ELR (cell line): ENCODE results near the gene WDR83.
"Not testable (repeated sequence)": the region's sequence is repeated elsewhere in the genome, so short reads cannot be mapped to it uniquely, and the experiment has no call there.

Source experiments
- DNase-seq: peaks from one replicate; pipeline ENCODE4 v3.0.0-alpha.2; 2015; ENCODE audit warnings: low read depth

WDR83 gene

GRCh38 chr19:12656899-12657571 lies 9.6 kb upstream of the WDR83 start:
- peak; percentile 19 for DNase-seq

GRCh38 chr19:12657966-12658365 lies 8.6 kb upstream of the WDR83 start:
- DNase-seq: no peak

GRCh38 chr19:12660980-12661379 lies 5.6 kb upstream of the WDR83 start:
- DNase-seq: no peak

GRCh38 chr19:12664406-12665280 lies 2.0 kb upstream of the WDR83 start:
- DNase-seq: peak; percentile 39

- no peak for DNase-seq
Measured at GRCh38 chr19:12665281-12665573, 1.4 kb upstream of the WDR83 start.

GRCh38 chr19:12665671-12666264 lies 839 bp upstream of the WDR83 start:
- DNase-seq: peak; percentile 33

GRCh38 chr19:12667731-12668302 lies 1.2 kb downstream of the WDR83 start:
- DNase-seq: no peak

- no peak for DNase-seq
Measured at GRCh38 chr19:12668346-12668745, 1.7 kb downstream of the WDR83 start.

- DNase-seq: peak; percentile 86
Measured at GRCh38 chr19:12668932-12669269, 2.3 kb downstream of the WDR83 start.

GRCh38 chr19:12669270-12670158 lies 2.9 kb downstream of the WDR83 start:
- peak; percentile 90 for DNase-seq

GRCh38 chr19:12670159-12670928 lies 3.7 kb downstream of the WDR83 start:
- DNase-seq: no peak

GRCh38 chr19:12672744-12673143 lies 6.1 kb downstream of the WDR83 start:
- DNase-seq: no peak

GRCh38 chr19:12675399-12675798 lies 8.8 kb downstream of the WDR83 start:
- DNase-seq: no peak

- DNase-seq: no peak
Measured at GRCh38 chr19:12675940-12676339, 9.3 kb downstream of the WDR83 start.

GRCh38 chr19:12676384-12676792 lies 9.8 kb downstream of the WDR83 start:
- DNase-seq: peak; percentile 87

GRCh38 chr19:12676928-12677327 lies 10.3 kb downstream of the WDR83 start:
- DNase-seq: no peak

- not testable (repeated sequence) for DNase-seq
Measured at GRCh38 chr19:12678039-12678438, 11.4 kb downstream of the WDR83 start.

GRCh38 chr19:12680034-12680433 lies 13.4 kb downstream of the WDR83 start:
- no peak for DNase-seq

GRCh38 chr19:12681074-12681987 lies 14.7 kb downstream of the WDR83 start, which contains the start of gene DHPS:
DHPS (minus strand) TSS chr19:12681880; CDS start chr19:12681766, 114 bp downstream.
- DNase-seq: peak; percentile 99

- DNase-seq: no peak
Measured at GRCh38 chr19:12685831-12686230, 19.2 kb downstream of the WDR83 start.
